Measurements from ENCODE around the gene SETD5.

GRCh38 chr3:9377981-9378380 lies 19.4 kb upstream of the SETD5 start:
- TF ChIP-seq POLR2A (IDR thresholded peaks at IDR 0.05): no peak
- TF ChIP-seq, protein P1, sequence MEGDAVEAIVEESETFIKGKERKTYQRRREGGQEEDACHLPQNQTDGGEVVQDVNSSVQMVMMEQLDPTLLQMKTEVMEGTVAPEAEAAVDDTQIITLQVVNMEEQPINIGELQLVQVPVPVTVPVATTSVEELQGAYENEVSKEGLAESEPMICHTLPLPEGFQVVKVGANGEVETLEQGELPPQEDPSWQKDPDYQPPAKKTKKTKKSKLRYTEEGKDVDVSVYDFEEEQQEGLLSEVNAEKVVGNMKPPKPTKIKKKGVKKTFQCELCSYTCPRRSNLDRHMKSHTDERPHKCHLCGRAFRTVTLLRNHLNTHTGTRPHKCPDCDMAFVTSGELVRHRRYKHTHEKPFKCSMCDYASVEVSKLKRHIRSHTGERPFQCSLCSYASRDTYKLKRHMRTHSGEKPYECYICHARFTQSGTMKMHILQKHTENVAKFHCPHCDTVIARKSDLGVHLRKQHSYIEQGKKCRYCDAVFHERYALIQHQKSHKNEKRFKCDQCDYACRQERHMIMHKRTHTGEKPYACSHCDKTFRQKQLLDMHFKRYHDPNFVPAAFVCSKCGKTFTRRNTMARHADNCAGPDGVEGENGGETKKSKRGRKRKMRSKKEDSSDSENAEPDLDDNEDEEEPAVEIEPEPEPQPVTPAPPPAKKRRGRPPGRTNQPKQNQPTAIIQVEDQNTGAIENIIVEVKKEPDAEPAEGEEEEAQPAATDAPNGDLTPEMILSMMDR (IDR thresholded peaks at IDR 0.05): no peak
